ENCODE data around the gene SPATA20.

The SPATA20 gene

DNA sequence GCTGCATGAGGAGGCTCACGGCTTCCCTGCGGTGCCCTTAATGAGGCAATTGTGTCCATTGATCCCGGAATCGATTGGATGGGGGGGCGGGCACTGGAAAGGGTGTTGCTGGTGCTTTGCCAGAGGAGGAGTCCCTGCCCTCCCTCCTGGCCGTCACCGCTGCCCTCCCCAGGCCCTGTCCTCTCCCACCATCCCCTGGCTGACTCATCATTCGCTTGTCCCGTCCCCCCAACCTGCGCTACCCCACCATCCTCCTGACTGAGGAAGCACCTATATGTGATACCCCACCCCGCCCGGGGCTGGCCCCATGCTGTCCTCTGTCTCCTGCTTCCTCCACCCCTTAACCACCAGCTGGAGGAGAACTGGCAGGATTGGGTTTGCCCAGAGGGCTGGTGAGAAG is 34.3 kb downstream of the SPATA20 start:
- DNase-seq, result no peak

DNA sequence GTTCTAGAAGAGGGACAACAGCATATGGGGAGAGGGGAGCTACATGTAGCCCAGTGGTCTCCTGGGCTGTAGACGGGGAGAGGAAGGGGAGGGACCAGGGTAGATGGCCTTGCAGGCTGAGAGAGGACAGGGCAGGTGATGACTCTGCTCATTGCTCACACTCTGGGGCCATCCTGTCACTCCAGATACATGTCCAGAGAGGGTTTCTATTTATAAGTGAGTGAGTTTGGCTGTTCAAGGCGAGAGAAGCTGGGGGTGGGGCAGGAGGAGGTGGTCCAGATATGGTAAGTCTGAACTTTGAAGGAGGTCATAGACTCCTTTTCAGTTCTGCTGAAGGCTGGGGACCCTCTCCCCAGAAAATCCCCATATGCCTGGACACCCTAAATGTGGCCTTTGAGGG is 35.8 kb downstream of the SPATA20 start:
- DNase-seq, result no peak

DNA sequence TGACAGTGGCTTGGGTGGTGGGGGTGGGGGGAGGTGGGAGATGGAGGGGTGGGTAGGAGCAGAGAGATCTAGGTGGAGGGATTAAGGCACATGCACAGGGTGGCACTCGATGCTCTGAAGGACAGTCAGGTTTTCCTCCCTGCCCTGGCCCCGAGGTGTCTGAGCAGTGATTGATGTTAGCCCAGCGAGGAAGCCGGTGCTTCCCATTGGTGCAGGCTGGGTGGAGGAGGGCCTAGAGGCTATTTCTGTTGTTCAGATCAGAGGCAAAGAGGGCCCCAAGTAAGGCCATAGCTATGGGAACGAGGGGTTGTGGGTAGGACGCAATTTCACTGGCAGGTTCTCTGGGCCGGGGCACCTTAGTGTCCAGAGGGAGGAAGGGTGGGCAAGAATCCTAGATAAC is 36.7 kb downstream of the SPATA20 start:
- no peak for DNase-seq

DNA sequence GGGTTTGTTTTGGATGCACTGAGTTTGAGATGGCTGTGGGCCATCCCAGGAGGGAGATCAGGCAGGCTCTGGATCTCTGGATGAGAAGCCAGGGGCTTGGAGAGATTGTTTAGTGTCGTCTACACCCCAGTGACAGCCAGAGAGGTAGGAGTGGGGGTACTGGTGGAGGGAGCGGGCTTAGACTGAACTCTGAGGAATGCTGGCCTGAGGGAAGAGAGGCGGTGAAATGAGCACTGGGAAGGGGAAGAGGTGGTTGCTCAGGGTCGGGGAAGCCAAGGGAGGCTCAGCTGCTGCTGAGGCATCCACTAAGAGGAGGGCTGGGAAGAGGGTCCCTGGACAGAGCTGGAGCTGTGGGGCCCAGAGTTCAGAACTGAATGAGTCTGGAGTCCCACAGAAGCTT is 37.1 kb downstream of the SPATA20 start:
- no peak for DNase-seq

DNA sequence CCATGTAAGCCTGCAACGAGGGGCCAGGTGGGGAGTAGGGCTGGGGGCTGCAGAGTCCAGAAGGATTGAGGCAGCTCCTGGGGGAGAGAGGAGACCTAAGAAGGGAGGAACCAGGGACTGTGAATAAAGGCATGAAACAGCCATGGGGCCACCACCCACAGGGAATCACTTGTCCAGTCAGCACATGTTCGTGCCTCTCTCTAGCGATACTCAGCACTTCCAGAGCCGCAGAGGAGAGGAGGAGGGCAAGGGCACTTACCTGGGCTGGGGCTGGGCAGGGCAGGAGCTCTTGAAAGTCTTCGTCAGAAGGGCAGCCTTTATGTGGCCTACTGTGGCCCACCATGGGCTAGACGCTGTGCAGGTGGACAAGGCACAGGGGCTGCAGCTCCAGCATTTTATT is 37.8 kb downstream of the SPATA20 start:
- DNase-seq, result no peak

DNA sequence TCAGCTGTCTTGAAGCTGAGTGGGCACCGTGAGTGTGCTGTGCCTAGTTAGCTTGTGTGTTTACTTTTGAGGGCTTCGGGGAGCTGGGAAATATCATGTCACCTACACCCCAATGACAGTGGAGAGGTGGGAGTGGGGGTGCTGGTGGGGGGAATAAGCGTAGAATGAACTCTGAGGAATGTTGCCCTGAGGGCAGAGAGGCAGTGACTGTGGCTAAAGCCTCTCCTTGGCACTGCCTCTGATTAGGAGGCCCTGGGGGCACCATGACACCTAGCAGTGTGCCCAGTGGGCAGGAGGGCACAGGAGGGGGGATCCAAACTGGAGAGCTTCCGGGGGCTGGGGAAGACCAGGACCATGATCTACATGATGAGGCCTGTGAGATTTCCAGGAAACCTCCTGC is 38.4 kb downstream of the SPATA20 start:
- no peak for DNase-seq

DNA sequence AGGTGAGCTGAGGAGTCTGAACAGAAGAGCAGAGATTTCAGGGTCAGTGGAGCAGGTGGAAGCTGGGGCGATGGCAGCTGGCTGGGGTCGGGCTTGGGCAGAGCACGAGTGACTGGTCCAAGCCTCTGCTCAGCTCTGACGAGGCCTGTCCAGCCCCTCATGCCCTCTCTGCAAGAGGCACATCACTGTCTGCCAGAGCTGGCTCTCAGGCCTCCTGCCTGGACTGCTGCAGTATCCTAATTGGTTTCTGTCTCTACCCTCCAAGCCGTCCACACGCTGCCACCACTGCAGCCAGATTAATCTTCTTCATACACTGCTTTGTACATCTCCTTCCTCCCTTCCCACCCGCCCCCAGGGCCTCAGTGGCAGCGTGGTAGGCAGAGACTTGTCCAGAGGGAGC is 38.9 kb downstream of the SPATA20 start:
- DNase-seq, result no peak

DNA sequence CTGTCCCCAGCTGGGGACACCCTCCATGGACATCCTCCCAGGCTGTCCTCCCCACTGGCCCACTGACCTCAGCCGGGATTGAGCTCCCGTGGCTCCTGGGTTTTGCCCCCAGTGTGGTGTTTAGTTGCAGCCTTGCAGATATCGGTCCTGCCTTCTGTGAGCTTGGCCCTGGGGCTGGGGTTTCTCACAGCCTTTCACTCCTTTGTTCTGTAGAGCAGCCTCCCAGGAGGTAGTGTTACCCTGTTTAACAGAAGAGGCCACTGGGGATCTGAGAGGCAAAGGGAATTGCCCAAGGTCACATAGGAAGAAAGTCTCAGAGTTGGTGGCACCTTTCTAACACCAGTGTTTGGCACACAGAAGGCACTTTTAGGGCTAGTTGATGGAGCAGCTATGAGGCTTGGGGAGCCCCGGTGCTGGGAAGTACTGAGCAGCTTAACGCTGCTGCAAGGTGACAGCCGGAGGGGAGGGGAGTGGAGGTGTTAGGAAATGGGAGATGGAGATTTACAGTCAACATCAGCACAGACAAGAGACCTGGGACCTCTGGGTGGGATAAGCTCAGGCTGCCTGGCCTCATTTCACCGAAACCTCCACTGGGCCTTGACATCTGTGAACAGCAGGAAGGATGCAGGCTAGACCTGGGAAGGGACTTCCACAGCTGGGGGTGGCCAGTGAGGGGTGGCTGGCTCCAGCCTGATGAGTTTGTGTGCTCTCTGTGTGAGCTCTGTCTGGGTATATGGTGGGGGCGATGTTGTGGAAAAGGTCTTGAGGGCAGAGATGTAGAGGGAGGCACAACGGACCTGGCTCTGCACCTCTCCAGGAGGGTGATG is 39.7 kb downstream of the SPATA20 start:
- no peak for DNase-seq

DNA sequence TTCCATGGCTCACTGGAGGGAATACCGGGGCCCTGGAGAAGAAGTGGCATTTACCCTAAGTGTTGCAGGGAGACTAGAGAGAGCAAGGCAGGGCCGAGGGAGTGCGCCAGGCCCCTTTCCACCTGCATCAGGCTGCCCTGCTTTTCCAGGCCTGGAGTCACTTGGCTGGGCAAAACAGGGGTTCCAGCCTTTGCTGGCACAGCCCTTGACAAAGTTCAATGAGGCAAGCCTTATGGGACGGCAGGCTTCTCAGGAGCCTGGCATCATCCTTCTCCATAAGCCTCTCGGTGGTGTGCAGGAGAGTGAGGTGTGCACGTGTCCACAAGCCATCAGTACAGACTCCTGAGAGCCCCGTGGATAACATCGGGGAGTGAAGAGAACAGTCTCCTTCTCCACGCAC is 40.6 kb downstream of the SPATA20 start:
- no peak for DNase-seq

DNA sequence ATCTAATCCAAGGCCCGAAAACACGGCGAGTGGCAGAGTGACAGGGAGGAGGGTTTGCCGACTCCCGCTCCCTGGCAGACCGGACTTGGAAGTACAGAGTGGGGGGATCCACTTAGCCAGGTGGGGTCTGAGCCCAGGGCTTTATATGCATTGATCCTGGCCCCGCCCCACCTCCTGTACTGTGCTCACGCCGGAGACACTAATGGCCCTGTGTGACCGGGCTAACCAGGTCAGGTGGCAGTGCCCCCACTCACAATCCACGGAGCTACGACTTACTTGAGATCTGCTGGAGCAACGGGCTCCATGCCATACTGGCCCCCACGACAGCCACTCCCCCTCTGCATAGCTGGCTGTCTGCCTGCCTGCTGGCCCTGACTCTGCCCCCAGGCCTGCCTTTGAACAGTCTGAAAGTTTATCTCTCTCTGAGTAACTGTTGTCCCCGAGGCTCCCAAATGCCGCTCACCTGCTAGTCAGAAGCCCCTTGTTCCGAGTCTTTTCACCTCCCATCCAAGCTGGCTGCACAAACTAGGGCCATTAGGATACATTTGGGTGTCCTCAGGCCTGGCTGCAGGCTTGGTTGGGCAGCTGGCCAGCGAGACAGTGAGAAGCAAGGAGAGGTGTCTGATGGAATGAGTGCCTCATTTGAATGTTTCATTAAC is 41.5 kb downstream of the SPATA20 start:
- DNase-seq, result no peak

DNA sequence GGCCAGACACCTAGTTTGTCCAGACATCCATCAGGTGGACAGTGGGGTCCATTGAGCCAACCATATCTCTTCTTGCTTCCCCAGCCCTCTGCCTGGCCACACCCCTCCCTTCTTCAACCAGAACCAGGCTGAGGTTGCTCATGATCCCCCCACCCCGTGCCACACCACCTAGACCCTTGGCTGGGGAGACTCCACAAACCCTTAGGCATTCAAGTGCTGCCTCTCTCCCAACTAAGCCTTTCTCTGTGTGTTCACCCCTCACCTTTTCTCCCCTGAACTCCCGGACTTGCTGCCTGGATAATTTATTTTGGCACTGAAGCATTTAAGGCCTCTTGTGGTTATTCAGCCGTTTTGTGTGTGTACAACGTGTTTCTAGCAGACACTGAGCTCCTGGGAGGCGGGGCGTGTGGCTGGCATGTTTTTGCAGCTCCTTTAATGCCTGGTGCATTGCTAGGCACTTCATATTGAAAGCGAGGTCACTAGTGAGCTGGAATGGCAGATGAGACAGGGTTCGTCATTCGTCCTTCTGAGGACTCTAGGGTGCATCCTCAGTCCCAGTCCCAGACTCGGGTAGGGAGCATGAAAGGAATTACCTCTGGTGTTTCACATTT is 42.2 kb downstream of the SPATA20 start:
- no peak for DNase-seq

DNA sequence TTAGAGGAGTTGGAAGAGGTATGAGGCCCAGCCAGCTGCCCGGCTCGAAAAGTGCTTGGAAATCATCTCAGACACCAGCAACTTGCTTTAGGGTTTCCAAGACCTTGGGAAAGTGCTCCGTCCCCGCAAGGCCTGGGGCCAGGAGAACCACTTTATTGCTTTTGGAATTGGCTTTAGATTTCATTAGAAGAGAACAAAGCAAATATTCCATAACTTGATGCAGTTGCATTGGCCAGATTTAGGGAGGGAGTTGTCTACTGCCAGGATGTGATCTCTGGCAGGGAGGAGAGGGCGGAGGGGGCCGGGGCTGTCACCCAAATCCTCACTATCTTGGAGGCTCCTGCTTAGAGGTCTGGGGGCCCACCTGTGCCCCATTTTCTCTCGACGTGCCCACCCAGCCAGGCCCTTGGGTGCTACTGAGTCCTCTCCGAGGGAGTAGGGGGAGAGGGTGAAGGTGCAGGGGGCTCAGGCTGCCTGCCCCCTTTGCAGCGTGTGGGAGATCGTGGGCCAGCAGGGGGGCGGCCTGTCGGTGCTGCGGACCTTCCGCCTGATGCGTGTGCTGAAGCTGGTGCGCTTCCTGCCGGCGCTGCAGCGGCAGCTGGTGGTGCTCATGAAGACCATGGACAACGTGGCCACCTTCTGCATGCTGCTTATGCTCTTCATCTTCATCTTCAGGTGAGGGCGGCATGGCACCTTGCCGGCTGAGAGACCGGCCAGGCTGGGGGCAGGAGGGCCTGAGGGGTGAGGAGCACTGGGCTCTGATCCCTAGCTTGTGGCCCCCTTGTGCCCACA is 44.2 kb downstream of the SPATA20 start:
- DNase-seq, result no peak

DNA sequence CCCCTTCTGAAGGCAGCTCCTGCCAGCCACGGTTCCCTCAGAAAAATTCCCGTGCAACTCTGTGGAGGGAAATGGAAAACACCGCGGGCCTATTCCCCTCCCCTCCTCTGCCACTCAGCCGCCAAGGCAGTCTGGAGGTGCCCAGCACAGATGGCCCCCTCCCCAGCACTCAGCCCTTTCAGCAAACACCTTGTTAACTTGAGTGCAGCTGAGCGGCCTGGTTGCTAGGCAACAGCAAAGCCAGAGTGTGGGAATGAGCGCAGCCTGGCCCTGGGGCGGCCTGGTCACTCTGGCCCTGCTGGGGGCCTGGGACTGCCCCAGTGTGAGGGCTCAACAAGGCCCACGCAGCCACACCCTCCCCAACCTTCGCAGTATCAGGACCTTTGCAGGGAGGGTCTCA is 46.3 kb downstream of the SPATA20 start:
- DNase-seq, result peak; percentile 67 to 84

DNA sequence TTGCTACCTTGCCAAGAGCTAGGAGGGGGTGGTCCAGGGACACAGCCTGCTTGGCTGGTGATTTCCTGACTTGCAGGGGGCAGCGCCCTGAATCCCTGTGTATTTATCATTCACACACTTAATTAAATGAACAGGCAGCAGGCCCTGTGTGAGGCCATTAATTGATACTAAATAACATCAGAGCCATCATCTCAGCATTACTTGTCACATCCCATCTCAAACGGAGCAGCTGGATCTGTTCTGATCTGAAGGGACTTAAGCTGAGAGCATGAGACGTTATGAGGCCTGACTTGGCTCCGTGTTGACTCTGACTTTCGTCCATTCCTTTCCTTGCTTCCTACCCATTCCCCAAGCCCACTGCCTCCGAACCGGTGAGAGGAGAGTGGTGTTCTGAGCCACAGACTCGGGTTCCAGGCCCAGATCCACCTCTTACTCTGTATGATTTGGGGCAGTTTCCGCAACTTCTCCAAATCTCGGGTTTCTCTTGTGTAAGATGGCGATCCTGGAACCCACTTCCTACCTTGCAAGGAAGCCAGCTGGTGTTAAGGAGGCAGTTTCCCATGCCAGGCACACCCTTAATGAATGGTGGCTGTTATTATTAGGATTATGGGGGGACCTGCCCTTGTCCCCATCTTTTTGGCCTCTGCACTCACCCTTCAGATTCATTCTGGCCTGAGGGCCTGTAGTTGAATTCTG is 47.3 kb downstream of the SPATA20 start:
- DNase-seq, result no peak

DNA sequence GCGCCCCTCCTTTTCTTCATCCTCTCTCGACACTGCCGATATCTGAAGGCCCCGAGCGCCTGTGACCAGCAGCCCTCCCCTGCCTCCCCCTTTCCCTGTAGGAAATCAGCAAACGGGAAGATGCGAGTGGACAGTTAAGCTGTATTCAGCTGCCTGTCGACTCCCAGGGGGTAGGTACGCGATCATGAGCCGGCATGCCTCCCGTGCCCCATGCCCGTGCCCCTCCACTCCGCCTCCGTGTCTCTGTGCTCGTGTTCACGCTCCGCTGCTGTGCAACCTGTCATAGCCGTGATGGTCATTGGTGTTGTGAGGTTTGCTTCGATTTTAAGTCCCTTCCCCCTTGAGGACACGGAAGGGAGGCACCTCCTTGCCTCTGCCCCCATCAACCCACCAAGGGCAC is 47.9 kb downstream of the SPATA20 start:
- no peak for DNase-seq

DNA sequence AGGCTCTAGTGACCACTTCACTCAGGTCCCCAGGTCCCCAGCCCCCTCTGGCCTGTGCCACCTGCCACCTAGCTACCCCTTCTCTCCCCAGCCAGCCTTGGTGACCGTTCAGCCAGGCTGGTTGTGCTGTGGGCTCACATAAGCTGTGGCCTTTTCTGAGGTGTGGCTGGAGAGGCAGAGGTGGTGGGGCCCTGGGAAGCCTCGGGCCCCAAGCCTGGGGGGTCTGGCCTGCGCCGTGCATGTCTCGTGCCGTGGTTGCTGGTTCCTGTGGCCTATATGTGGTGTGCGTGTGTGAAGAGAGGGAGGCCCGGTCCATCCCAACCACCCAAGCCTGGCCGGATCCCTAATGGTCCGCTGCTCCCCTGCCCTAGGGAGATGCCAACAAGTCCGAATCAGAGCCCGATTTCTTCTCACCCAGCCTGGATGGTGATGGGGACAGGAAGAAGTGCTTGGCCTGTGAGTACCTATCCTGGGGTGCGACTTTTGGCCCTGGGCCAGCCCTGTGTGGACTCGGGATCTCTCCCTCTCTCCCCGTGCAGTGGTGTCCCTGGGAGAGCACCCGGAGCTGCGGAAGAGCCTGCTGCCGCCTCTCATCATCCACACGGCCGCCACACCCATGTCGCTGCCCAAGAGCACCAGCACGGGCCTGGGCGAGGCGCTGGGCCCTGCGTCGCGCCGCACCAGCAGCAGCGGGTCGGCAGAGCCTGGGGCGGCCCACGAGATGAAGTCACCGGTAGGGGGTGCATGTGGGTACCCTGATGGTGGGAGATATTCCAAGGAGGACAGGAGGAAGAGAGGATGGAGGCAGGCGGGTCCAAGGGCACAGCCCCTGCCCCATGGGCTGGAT is 49.4 kb downstream of the SPATA20 start:
- peak in 1 of 2 experiments; percentile 83 for DNase-seq

DNA sequence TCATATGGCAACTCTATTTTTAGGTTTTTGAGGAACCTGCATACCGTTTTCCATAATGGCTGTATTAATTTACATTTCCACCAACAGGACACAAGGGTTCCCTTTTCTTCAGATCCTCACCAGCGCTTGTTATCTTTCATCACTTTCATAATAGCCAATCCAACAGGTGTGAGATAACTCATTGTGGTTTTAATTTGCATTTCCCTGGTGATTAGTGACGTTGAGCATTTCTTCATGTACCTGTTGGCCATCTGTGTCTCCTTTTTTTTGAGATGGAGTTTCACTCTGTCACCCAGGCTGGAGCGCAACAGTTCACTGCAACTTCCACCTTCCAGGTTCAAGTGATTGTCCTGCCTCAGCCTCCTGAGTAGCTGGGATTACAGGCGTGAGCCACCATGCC is 51.5 kb downstream of the SPATA20 start:
- DNase-seq, result peak; percentile 83 to 88

DNA sequence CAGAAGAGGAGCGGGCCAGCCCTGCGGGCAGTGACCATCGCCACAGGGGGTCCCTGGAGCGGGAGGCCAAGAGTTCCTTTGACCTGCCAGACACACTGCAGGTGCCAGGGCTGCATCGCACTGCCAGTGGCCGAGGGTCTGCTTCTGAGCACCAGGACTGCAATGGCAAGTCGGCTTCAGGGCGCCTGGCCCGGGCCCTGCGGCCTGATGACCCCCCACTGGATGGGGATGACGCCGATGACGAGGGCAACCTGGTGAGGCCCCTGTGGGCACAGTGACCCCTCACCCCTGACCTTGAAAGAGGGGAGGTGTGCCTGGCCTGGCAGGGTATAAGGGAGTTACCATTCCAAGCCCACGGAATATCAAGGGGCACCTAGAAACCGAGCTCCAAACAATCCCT is 52.6 kb downstream of the SPATA20 start:
- no peak for DNase-seq

DNA sequence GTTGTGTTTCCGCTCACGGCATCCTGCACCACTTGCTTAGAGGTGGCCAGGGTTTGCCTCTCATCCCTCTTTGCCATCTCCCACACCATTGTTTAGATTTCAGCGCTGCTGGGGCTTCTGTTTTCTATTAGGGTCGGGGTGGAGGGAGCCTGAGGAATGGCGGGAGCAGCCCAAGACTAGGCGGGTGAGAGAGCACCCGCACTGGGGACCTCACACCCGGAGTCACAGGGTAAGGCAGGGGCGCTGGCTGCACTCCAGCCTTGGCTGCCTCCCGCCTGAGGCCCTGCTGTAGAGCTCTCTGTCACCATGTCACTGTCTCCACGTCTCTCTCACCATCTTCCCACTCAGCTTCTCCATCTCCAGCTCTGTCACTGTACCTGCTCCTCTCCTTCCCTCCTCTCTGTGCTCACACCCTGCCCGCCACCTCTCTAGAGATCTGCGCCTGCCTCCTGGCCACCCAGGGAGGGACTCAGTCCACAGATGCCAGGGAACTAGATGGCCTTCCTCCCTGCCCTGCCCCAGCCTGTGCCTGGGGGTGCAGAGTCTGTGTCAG is 54.9 kb downstream of the SPATA20 start:
- DNase-seq, result no peak

DNA sequence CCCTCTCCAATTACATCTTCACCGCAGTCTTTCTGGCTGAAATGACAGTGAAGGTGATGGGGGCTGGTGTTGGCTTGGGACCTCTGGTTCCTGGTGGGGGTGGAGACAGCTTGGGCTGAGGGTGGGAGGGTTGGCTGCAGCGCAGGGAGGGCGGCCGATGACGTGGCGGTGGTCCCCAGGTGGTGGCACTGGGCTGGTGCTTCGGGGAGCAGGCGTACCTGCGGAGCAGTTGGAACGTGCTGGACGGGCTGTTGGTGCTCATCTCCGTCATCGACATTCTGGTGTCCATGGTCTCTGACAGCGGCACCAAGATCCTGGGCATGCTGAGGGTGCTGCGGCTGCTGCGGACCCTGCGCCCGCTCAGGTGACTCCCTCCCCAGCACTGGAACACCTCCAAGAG is 55.9 kb downstream of the SPATA20 start:
- no peak for DNase-seq

DNA sequence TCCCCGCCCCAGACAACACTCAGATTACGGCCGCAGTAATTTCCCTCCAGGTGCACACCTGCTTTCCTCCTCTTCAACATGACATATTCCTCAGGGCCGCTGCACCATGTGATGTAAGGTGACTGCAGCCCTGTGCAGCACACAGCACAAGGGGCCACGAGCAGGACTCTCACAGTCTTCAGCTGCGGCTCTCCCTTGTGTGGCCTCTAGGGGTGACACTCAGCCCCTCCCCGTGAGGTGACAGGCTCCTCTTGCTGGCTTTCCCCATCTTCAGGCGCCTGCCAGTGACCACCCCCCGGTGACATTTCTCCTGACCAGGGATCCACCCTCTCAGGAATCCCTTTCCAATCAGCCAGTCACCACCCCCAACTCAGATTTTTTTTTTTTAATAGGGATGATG is 56.4 kb downstream of the SPATA20 start:
- DNase-seq, result peak; percentile 43 to 75
